H9 (cell line): ENCODE data around the gene MYMK. TPM values are rescaled to one million over a fixed set of nuclear protein-coding genes. Genes with fewer than 3 reads are reported as not detected.

Experiments
- DNase-seq: peaks from one replicate; pipeline ENCODE4 v3.0.0-alpha.2; 2017
- H2AFZ ChIP-seq: one replicate; pipeline ENCODE4 v1.6.1; 2013; ENCODE audit warnings: mild to moderate bottlenecking, low read length, control low read depth, moderate library complexity
- H2AK5ac ChIP-seq: 2 replicates; pipeline ENCODE4 v1.6.1; 2013; ENCODE audit warnings: low read length, control low read depth, mixed read lengths; ENCODE audit not compliant: insufficient read length
- H2BK120ac ChIP-seq: one replicate; pipeline ENCODE4 v1.6.1; 2013; ENCODE audit warnings: low read depth, mild to moderate bottlenecking, low read length, control low read depth, inconsistent platforms; ENCODE audit not compliant: poor library complexity, severe bottlenecking
- H2BK12ac ChIP-seq: 2 replicates; pipeline ENCODE4 v1.6.1; 2013; ENCODE audit warnings: low read length, control low read depth, mixed read lengths, low read depth; ENCODE audit not compliant: insufficient read length
- H2BK15ac ChIP-seq: 2 replicates; pipeline ENCODE4 v1.6.1; 2013; ENCODE audit warnings: low read depth, low read length, control low read depth
- H2BK20ac ChIP-seq: one replicate; pipeline ENCODE4 v1.6.1; 2013; ENCODE audit warnings: low read depth, mild to moderate bottlenecking, low read length, control low read depth, inconsistent platforms; ENCODE audit not compliant: poor library complexity, severe bottlenecking
- H2BK5ac ChIP-seq: 2 replicates; pipeline ENCODE4 v1.6.1; 2013; ENCODE audit warnings: low read length, control low read depth, mixed read lengths; ENCODE audit not compliant: insufficient read length
- H3K14ac ChIP-seq: 2 replicates; pipeline ENCODE4 v1.6.1; 2013; ENCODE audit warnings: low read length, control low read depth; ENCODE audit not compliant: insufficient read depth
- H3K18ac ChIP-seq: 2 replicates; pipeline ENCODE4 v1.6.1; 2013; ENCODE audit warnings: low read depth, mild to moderate bottlenecking, mixed read lengths, low read length, control low read depth; ENCODE audit not compliant: insufficient read length
- H3K23ac ChIP-seq: 2 replicates; pipeline ENCODE4 v1.6.1; 2013; ENCODE audit warnings: low read length, control low read depth, mixed read lengths, low read depth; ENCODE audit not compliant: insufficient read length
- H3K23me2 ChIP-seq: 2 replicates; pipeline ENCODE4 v1.6.1; 2013; ENCODE audit warnings: low read depth, mild to moderate bottlenecking, mixed read lengths, low read length, control low read depth; ENCODE audit not compliant: insufficient read length, poor library complexity, severe bottlenecking
- H3K27ac ChIP-seq: 2 replicates; pipeline ENCODE4 v1.5.1; 2013; ENCODE audit warnings: low read length, control low read depth, mixed read lengths, low read depth; ENCODE audit not compliant: insufficient read length
- H3K27me3 ChIP-seq: 2 replicates; pipeline ENCODE4 v1.6.1; 2013; ENCODE audit warnings: low read length, control low read depth, inconsistent platforms; ENCODE audit not compliant: insufficient read depth
- H3K4ac ChIP-seq: 2 replicates; pipeline ENCODE4 v1.6.1; 2013; ENCODE audit warnings: low read depth, mild to moderate bottlenecking, control low read depth, inconsistent platforms, low read length, moderate library complexity
- H3K4me1 ChIP-seq: 2 replicates; pipeline ENCODE4 v1.6.1; 2013; ENCODE audit warnings: low read length, control low read depth, inconsistent platforms; ENCODE audit not compliant: insufficient read depth
- H3K4me2 ChIP-seq: 2 replicates; pipeline ENCODE4 v1.6.1; 2013; ENCODE audit warnings: low read length, control low read depth, mixed read lengths; ENCODE audit not compliant: insufficient read length, insufficient read depth
- H3K56ac ChIP-seq: 2 replicates; pipeline ENCODE4 v1.6.1; 2013; ENCODE audit warnings: low read depth, mild to moderate bottlenecking, mixed read lengths, low read length, control low read depth; ENCODE audit not compliant: insufficient read length
- H3K79me1 ChIP-seq: 2 replicates; pipeline ENCODE4 v1.6.1; 2013; ENCODE audit warnings: low read depth, mild to moderate bottlenecking, moderate library complexity, low read length, control low read depth, inconsistent platforms; ENCODE audit not compliant: insufficient read depth, poor library complexity, severe bottlenecking
- H3K79me2 ChIP-seq: 2 replicates; pipeline ENCODE4 v1.6.1; 2013; ENCODE audit warnings: low read length, control low read depth, inconsistent platforms; ENCODE audit not compliant: insufficient read depth
- H3K9ac ChIP-seq: 2 replicates; pipeline ENCODE4 v1.6.1; 2013; ENCODE audit warnings: low read length, control low read depth, mixed read lengths; ENCODE audit not compliant: insufficient read length; ENCODE audit errors: extremely low read depth
- H3K9me3 ChIP-seq: one replicate; pipeline ENCODE4 v1.6.1; 2013; ENCODE audit warnings: low read depth, low read length, inconsistent platforms; ENCODE audit not compliant: control insufficient read depth
- H3T11ph ChIP-seq: one replicate; pipeline ENCODE4 v1.6.1; 2013; ENCODE audit warnings: mild to moderate bottlenecking, low read length, control low read depth, inconsistent platforms
- H4K20me1 ChIP-seq: one replicate; pipeline ENCODE4 v1.6.1; 2013; ENCODE audit not compliant: control insufficient read depth, insufficient read length, insufficient read depth
- H4K5ac ChIP-seq: 2 replicates; pipeline ENCODE4 v1.6.1; 2013; ENCODE audit warnings: low read depth, mild to moderate bottlenecking, mixed read lengths, low read length, control low read depth; ENCODE audit not compliant: insufficient read length
- H4K8ac ChIP-seq: replicated peaks from 2 replicates; pipeline ENCODE4 v1.6.1; 2013; ENCODE audit warnings: low read length, control low read depth, mixed read lengths, low read depth; ENCODE audit not compliant: insufficient read length
- H4K91ac ChIP-seq: 2 replicates; pipeline ENCODE4 v1.6.1; 2013; ENCODE audit warnings: low read depth, mild to moderate bottlenecking, moderate library complexity, mixed read lengths, low read length, control low read depth; ENCODE audit not compliant: insufficient read length
- H3K27ac Mint-ChIP-seq, 3 experiments: 2 replicates in 2 of 3; 3 replicates in 1 of 3; pipeline ENCODE4 v1.8.0; 2020 to 2021; ENCODE audit warnings: mixed read lengths in 3 of 3, mild to moderate bottlenecking in 1 of 3, moderate library complexity in 1 of 3
- H3K27me3 Mint-ChIP-seq: 2 replicates; pipeline ENCODE4 v1.8.0; 2021; ENCODE audit warnings: low read depth, mild to moderate bottlenecking, moderate library complexity, mixed read lengths
- H3K36me3 Mint-ChIP-seq, 3 experiments: 2 replicates in 2 of 3; 3 replicates in 1 of 3; pipeline ENCODE4 v1.8.0; 2020 to 2021; ENCODE audit warnings: low read depth in 3 of 3, mixed read lengths in 3 of 3; ENCODE audit not compliant: insufficient read depth in 1 of 3
- H3K4me1 Mint-ChIP-seq, 2 experiments: 2 replicates each; pipeline ENCODE4 v1.8.0; 2020; ENCODE audit warnings: mixed read lengths in 2 of 2
- H3K4me3 Mint-ChIP-seq, 2 experiments: 2 replicates in 1 of 2; 3 replicates in 1 of 2; pipeline ENCODE4 v1.8.0; 2020 to 2021; ENCODE audit warnings: mild to moderate bottlenecking in 2 of 2, mixed read lengths in 2 of 2, moderate library complexity in 1 of 2
- H3K9me3 Mint-ChIP-seq, 2 experiments: 2 replicates in 1 of 2; 3 replicates in 1 of 2; pipeline ENCODE4 v1.8.0; 2020; ENCODE audit warnings: mild to moderate bottlenecking in 2 of 2, mixed read lengths in 2 of 2, moderate library complexity in 1 of 2
- CTCF ChIP-seq: fragments of 200-600 bp; sonication (generic); conservative IDR thresholded peaks from 3 replicates; pipeline ENCODE4 v1.8.0; 2021; ENCODE audit warnings: antibody characterized with exemption, mild to moderate bottlenecking
- WGBS: extraction: QIAGEN DNeasy Blood & Tissue Kit; methylation state at CpG from one replicate; pipeline ENCODE4 v1.1.7; 2013; ENCODE audit warnings: missing lambda C conversion rate, low lambda C conversion rate, mixed read lengths; ENCODE audit not compliant: insufficient read length; ENCODE audit errors: extremely low coverage; 5-methylcytosine and 5-hydroxymethylcytosine counted together
- total RNA-seq: library from RNA; stranded (reverse); gene quantifications from 2 replicates; pipeline ENCODE4 v1.2.1, GENCODE V29; 2021

MYMK gene
- total RNA-seq, 1 experiment from 2014 or later = not detected

GRCh38 chr9:133476941-133477340, 47.8 kb downstream of the MYMK start:
- no peaks in the 10 kb centered on the region for H3K27me3 ChIP-seq
- no peak overlapping the region for H3K23ac ChIP-seq
- no peak overlapping the region for H2AK5ac ChIP-seq
- no peaks in the 10 kb centered on the region for H3K9me3 Mint-ChIP-seq
- H4K8ac ChIP-seq = no peak overlapping the region
- H3K27ac ChIP-seq = no peak overlapping the region
- H3K14ac ChIP-seq = no peak overlapping the region
- no peak overlapping the region for H2AFZ ChIP-seq
- H3K79me1 ChIP-seq = no peaks in the 10 kb centered on the region
- H2BK15ac ChIP-seq = no peak overlapping the region
- no peak overlapping the region for H2BK120ac ChIP-seq
- H3T11ph ChIP-seq = no peak overlapping the region
- H3K27ac Mint-ChIP-seq = no peak overlapping the region
- no CpG with 5 or more reads among the region's 21 CpGs for WGBS
- no peak overlapping the region for H3K9ac ChIP-seq
- H4K5ac ChIP-seq = no peak overlapping the region
- no peak overlapping the region for H3K4me2 ChIP-seq
- peaks cover 10% of the 10 kb centered on the region for H3K27me3 Mint-ChIP-seq
- no peak overlapping the region for H2BK20ac ChIP-seq
- no peak for TF ChIP-seq CTCF
- H3K4me3 Mint-ChIP-seq = no peak overlapping the region
- no peak overlapping the region for H2BK12ac ChIP-seq
- peaks cover 4 to 11% of the 10 kb centered on the region in 2 experiments for H3K4me1 Mint-ChIP-seq
- H3K18ac ChIP-seq = no peak overlapping the region
- no peak overlapping the region for H4K91ac ChIP-seq
- peaks cover 9 to 17% (median 9%) of the 10 kb centered on the region in 3 experiments; a peak in 6 of 7 replicates for H3K36me3 Mint-ChIP-seq
- no peak overlapping the region for H3K4ac ChIP-seq
- H3K9me3 ChIP-seq = no peaks in the 10 kb centered on the region
- H3K23me2 ChIP-seq = peaks cover 13% of the 10 kb centered on the region
- no peak for DNase-seq
- 0 out of 2 replicates have a peak, but pooled peaks cover 2% of the 10 kb centered on the region for H3K4me1 ChIP-seq
- H4K20me1 ChIP-seq = no peaks in the 10 kb centered on the region
- no peak overlapping the region for H3K56ac ChIP-seq
- H3K79me2 ChIP-seq = no peaks in the 10 kb centered on the region; the same call in 1 of the 2 replicates
- H2BK5ac ChIP-seq = no peak overlapping the region
